Measurements from ENCODE around the gene ITGB2. TPM values are rescaled to one million over a fixed set of nuclear protein-coding genes. Genes with fewer than 3 reads are reported as not detected.
A peak's percentile ranks its signal among the peaks of the same experiment; 100 is the strongest.

ITGB2 gene
- total and polyA plus RNA-seq, 2 donors from 2014 or later = 9.5 to 111 TPM

DNA sequence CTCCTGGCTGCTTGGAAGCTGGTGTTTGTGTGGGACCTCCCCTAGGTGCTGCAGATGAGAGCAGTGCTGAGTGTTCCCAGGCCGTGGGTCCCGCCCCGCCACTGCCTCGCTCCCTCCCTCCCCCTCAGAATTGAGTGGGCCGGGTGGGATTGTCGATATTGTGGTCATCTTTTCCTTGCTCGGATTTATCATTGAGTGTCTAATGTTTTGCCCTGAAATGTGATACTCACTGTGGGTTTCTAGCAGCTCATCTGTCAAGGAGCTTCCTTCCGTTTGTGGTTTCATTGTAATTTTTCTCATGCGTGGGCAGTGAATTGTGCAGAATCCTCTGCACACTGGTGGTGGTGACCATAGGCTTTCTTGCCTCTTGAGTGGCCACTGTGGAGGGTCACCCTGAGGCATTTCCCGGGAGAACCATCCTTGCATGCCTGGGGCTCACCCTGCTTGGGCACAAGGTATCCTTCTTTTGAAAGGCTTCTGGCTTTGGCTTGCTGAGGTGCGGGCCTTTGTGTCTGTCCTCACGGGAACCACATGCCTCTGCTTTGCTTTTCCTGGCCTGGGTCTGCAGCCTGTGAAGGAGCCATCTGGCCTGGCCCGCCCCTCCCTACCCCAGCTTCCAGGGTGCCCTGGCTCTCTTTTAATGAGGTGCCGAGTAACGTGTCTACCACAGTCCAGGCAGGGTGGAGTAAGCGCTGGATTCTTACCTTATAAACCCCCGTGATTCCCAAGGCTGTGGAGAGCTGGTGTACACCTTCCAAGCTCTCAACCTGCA is 44.7 kb upstream of the ITGB2 start:
- Histone ChIP-seq H3K4me3 (ENCODE audit: low read length in 3 of 3) (no peak overlapping the region), H3K4me1 (ENCODE audit: control insufficient read depth in 2 of 3, insufficient read depth in 2 of 3, low read depth in 1 of 3, low read length in 3 of 3) (peaks cover 0 to 25% (median 3%) of the 10 kb centered on the region in 3 donors), H3K9me3 (ENCODE audit: control insufficient read depth in 2 of 3, insufficient read depth in 1 of 3, low read length in 3 of 3) (no peaks in the 10 kb centered on the region), H3K27me3 (ENCODE audit: control insufficient read depth, insufficient read depth, low read length) (no peaks in the 10 kb centered on the region), H3K27ac (ENCODE audit: low read depth in 2 of 2, low read length in 2 of 2) (no peak overlapping the region), H3K9ac (ENCODE audit: low read length in 3 of 3) (no peak overlapping the region), H3K36me3 (ENCODE audit: control insufficient read depth in 2 of 3, insufficient read depth in 3 of 3, low read length in 3 of 3) (peaks cover 0 to 11% (median 0%) of the 10 kb centered on the region in 3 donors)
- FAIRE-seq = no peak
- DNase-seq = peak in 1 of 5 donors; percentile 51
- TF ChIP-seq, protein P1, sequence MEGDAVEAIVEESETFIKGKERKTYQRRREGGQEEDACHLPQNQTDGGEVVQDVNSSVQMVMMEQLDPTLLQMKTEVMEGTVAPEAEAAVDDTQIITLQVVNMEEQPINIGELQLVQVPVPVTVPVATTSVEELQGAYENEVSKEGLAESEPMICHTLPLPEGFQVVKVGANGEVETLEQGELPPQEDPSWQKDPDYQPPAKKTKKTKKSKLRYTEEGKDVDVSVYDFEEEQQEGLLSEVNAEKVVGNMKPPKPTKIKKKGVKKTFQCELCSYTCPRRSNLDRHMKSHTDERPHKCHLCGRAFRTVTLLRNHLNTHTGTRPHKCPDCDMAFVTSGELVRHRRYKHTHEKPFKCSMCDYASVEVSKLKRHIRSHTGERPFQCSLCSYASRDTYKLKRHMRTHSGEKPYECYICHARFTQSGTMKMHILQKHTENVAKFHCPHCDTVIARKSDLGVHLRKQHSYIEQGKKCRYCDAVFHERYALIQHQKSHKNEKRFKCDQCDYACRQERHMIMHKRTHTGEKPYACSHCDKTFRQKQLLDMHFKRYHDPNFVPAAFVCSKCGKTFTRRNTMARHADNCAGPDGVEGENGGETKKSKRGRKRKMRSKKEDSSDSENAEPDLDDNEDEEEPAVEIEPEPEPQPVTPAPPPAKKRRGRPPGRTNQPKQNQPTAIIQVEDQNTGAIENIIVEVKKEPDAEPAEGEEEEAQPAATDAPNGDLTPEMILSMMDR (IDR thresholded peaks at IDR 0.05; ENCODE audit: borderline replicate concordance, extremely low read depth, insufficient read depth) = no peak
- intact Hi-C loops (cut with DNase I) = no loop called here

DNA sequence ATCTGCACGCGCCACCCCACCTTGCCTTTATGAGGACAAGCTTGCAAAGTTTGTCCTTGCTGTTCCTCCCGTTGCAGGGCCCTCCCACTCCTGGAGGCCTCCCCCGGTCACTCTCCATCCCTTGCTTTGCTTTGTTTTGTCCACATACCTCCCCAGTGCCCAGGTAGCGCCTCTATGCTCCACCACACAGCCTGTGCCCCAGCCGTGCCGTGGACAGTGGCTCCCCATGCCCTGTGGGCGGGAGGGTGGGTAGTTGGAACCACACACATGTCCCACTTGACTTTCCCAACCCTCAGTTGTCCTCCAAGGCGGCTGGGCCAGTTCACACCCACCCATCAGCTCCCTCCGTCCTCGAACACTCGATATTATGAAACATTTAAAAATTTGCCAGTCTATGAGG is 43.7 kb upstream of the ITGB2 start:
- no peak for FAIRE-seq
- no peak overlapping the region for H3K27ac ChIP-seq (ENCODE audit: low read depth in 2 of 2, low read length in 2 of 2)
- H3K36me3 ChIP-seq (ENCODE audit: control insufficient read depth in 2 of 3, insufficient read depth in 3 of 3, low read length in 3 of 3) = peaks cover 0 to 11% (median 0%) of the 10 kb centered on the region in 3 donors
- H3K4me3 ChIP-seq (ENCODE audit: low read length in 3 of 3) = no peak overlapping the region
- no peaks in the 10 kb centered on the region for H3K9me3 ChIP-seq (ENCODE audit: control insufficient read depth in 2 of 3, insufficient read depth in 1 of 3, low read length in 3 of 3)
- TF ChIP-seq, protein P1 (IDR thresholded peaks at IDR 0.05; ENCODE audit: borderline replicate concordance, extremely low read depth, insufficient read depth) = no peak
- H3K4me1 ChIP-seq (ENCODE audit: control insufficient read depth in 2 of 3, insufficient read depth in 2 of 3, low read depth in 1 of 3, low read length in 3 of 3) = peaks cover 0 to 26% (median 3%) of the 10 kb centered on the region in 3 donors
- no peak overlapping the region for H3K9ac ChIP-seq (ENCODE audit: low read length in 3 of 3)
- no peaks in the 10 kb centered on the region for H3K27me3 ChIP-seq (ENCODE audit: control insufficient read depth, insufficient read depth, low read length)
- peak in 1 of 5 donors; percentile 55 for DNase-seq
- intact Hi-C loops (cut with DNase I) = no loop called here

DNA sequence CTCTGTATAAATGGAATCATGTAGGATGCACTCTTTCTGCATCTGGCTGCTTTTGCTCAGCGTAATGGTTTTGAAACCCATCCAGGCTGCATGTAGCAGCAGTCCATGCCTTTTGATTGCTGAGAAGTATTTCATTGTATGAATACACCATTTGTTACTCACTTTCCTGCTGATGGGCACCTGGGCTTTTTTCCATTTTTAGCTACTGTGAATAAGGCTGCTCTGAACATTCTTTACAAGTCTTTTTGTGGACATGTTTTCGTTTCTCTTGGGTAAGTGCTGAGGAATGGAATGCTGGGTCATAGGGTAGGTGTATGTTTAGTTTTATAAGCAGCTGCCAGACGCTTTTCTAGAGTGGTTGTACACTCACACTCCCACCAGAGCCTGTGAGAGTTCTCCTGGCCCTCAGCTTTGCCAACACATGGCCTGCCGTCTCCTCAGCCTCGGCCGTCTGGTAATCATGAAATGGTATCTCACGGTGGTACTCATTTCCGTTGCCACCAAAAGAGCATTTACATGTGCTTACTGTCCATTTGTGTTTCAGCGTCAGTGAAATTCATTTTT is 41.8 kb upstream of the ITGB2 start:
- FAIRE-seq = no peak
- DNase-seq = peak in 3 of 5 donors; percentile 8 to 60 (median 41)
- TF ChIP-seq, protein P1 (IDR thresholded peaks at IDR 0.05; ENCODE audit: borderline replicate concordance, extremely low read depth, insufficient read depth) = no peak
- Histone ChIP-seq H3K27me3 (ENCODE audit: control insufficient read depth, insufficient read depth, low read length) (no peaks in the 10 kb centered on the region), H3K9me3 (ENCODE audit: control insufficient read depth in 2 of 3, insufficient read depth in 1 of 3, low read length in 3 of 3) (no peaks in the 10 kb centered on the region), H3K36me3 (ENCODE audit: control insufficient read depth in 2 of 3, insufficient read depth in 3 of 3, low read length in 3 of 3) (peaks cover 0 to 9% (median 0%) of the 10 kb centered on the region in 3 donors), H3K9ac (ENCODE audit: low read length in 3 of 3) (no peak overlapping the region), H3K4me3 (ENCODE audit: low read length in 3 of 3) (no peak overlapping the region), H3K4me1 (ENCODE audit: control insufficient read depth in 2 of 3, insufficient read depth in 2 of 3, low read depth in 1 of 3, low read length in 3 of 3) (peaks cover 0 to 33% (median 3%) of the 10 kb centered on the region in 3 donors), H3K27ac (ENCODE audit: low read depth in 2 of 2, low read length in 2 of 2) (no peak overlapping the region)
- intact Hi-C loops (cut with DNase I) = no loop called here

Measured in kidney (tissue), 14 donors.